ENCODE data around the gene PCP4L1.
"Not testable (repeated sequence)": the region's sequence is repeated elsewhere in the genome, so short reads cannot be mapped to it uniquely, and the experiment has no call there.

Gene PCP4L1

DNA sequence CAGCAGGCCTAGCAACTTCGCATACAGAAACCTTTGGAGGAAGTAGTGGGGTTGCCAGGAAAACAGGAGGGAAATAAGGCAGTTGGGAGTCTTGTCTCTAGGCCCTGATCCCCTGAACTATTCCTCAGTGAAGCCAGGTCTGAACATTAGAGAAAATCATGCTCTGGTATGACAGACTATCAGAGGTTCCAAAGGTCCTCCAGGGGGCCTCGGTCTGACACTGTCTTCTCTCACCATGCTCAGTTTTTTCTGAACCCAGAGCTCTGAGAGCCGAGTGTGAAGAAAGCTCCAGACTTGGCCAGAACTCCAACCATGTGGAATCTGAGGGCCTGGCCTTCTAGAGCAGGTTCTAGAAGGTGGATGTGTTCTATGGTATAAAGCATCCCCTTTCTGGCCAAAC lies 28.6 kb upstream of the PCP4L1 start:
- no peak for DNase-seq

DNA sequence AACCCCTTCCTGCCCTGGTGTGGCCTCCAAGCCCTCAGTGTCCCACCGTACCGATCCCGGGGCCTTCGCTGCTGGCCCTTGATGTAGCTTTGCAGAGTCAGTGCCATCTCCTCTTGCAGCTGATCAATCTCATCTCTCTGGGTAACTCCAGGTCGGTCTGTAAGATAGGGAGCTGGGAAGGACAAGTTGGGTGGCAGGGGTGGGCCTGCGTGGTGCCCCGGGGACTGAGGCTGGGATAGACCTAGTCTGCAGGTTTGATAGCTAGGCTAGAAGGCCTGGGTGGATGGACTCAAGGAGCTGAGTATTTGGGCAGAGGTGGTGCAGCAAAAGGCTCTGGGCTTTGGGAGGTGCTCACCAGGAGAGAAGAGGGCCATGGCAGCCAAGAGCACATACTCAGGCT lies 27.8 kb upstream of the PCP4L1 start:
- DNase-seq = no peak

DNA sequence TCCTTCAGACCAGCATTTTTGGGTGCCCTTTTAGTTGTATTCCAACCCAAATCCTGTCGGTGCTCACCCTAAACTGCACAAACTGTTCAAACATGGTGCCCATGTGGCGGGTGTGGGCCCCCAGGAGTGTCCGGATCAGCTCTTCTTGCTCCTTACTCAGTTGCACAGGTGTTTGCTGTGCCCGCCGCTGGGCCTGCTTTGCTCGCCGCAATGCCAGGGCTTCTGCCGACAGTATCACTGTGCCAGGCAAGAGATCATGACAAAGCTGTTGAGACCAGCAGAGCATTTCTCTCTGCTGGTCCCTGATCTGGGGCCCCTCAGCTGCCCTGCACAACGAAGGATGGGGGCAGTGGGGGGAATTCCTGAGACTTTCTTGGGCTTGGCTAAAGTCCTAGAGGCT lies 25.4 kb upstream of the PCP4L1 start:
- DNase-seq = no peak

DNA sequence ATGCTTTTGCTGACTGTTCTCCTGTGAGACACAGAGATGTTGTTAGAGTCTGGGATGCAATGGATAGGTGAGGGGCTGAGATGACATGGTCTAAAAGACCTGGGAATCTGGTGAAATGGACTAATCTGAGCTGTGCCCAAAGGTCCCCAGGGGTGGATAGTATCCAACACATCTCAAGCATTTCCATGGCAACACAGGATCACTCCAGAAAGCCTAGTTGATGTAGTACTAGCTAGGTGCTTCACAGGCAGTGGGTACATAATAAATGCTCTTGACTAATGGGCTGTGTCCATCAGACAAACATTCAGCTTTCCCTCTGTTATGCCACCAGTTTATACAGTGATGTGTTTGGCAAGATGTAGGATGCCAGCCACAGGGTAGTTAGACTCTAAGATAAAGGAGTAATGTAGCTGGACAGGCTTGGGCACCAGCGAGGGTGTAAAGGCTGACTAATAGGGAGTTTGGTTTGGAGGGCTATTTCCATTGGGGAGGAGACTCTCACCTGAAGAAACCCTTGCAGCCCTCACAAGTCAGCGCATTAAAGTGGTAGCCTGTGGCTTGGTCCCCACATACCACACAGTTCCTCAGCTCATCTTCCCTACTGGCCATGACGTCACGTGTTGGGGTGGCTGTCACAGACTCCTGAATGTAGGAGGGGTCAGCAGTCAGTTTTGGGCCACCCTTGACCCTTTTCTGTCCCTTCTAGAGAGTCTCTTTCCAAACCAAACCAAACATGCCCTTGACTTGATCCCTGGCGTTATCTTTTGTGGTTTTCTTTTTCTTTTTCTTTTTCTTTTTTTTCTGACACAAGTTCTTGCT lies 22.4 kb upstream of the PCP4L1 start:
- DNase-seq = no peak

DNA sequence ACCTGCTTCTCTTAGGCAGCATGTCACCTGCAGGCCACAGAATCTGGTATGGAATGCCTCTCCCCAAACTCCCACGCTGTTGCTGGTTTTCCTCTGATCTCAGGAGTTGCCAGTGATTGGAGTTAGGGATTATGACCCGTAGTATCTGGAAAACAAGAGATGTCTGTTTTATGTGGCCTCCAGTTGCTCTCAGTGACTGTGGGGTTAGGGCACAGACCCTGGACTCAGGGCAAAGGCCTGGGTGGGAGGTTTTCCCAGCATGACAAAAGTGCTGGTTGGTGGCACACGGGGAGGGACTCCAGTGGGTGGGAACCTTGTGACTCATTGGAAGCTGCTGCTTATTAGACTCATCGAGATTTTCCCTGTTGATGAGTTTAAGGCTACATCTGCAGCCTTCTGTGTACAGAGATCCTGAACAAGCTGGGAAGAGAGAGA lies 20.5 kb upstream of the PCP4L1 start, which contains the start of gene NR1I3:
Gene NR1I3 (minus strand): TSS at position 165 of the 435 bp plus-strand sequence. CDS start 1,638 bp downstream, outside the sequence.
- no peak for DNase-seq

DNA sequence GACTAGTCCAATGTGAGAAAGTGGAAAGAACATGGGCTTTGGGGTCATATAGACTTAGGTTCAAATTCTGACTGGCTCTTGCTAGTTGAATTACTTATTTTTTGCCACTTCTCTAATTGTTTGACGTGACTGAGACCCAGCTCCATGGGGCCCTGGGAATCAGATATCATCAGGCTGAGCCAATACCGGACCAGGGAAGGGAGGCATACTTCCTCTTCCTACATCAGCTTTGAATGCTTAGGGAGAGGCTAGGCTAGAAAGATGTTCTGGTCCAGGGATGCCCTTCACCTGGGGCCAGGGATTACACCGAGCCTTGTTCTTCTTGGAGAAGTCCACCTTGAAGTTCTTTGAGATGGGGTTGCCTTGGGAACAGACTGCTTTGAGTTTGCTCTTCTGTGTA lies 16.9 kb upstream of the PCP4L1 start:
- DNase-seq = no peak

DNA sequence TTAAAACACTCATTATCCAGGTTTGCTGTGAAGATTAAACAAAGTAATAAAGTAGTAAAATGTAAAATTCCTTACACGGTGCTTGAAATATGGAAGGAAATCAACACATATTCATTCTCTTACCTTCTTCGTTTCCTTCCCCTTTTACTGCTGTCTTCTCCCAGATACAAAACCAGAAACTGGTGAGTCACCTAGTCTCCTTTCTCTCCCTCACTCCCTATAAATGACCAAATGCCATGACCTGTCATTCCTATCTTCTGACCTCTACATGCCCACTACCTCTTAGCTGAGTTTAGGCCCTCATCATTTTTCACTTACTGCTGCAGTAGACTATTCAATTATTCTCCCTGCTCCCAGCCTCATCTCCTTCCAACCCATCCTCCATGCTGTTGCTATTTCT lies 16.2 kb upstream of the PCP4L1 start:
- DNase-seq = no peak

DNA sequence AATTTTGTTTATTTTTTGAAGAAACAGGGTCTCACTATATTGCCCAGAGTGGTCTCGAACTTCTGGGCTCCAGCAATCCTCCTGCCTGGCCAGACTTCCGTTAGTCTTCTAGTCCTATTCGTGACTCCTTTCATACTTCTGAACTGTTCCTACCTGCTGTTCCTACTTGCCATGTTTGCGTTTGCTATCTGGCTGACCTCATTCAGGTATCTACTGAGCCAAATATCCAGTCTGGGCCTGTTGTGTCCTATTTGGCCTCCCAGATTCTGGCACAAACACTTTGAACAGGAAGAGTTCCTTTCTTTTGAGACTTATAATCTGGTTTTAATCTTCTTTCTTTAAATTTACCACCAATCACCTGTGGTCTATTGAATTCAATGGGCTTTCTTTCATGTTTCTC lies 13.7 kb upstream of the PCP4L1 start:
- no peak for DNase-seq

DNA sequence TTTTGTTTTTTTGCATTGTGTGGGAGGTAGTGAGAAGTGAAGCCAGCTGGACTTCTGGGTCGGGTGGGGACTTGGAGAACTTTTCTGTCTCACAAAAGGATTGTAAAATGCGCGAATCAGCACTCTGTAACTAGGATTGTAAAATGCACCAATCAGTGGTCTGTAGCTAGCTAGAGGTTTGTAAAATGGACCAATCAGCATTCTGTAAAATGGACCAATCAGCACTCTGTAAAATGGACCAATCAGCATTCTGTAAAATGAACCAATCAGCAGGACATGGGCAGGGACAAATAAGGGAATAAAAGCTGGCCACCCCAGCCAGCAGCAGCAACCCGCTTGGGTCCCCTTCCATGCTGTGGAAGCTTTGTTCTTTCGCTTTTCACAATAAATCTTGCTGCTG lies 8.4 kb upstream of the PCP4L1 start:
- DNase-seq = not testable (repeated sequence)

DNA sequence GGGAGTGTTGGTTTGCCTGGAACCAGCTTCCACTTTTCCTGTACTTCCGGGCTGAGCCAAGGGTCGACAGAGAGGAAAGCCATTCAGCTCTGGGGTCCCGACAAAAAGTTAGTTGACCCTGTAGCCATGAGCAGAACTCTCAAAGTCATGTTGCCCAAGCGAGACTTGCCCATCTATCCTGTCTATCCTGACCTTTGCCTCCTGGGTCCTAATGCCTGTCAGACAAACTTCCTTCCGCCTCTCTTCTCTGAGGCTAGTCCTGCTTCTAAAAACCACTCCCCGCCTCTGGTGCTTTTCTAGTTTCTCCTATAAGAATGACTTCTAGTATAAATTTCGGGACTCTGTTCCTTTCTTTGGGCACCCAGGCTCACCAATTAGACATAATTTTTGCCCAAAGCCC lies 7.7 kb upstream of the PCP4L1 start:
- no peak for DNase-seq

DNA sequence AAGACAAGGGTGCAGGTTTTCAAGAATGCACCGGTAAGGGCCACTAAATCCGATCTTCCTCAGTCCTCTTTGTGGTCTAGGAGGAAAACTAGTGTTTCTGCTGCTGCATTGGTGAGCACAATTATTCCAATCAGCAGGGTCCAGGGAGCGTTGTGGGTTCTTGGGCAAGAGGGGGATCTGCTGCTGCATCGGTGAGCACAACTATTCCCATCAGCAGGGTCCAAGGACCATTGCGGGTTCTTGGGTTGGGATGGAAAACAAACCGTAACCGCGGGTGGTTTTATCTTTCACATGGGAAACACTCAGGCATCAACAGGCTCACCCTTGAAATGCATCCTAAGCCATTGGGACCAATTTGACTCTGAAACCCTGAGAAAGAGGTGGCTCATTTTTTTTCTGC lies 7.0 kb upstream of the PCP4L1 start:
- no peak for DNase-seq

DNA sequence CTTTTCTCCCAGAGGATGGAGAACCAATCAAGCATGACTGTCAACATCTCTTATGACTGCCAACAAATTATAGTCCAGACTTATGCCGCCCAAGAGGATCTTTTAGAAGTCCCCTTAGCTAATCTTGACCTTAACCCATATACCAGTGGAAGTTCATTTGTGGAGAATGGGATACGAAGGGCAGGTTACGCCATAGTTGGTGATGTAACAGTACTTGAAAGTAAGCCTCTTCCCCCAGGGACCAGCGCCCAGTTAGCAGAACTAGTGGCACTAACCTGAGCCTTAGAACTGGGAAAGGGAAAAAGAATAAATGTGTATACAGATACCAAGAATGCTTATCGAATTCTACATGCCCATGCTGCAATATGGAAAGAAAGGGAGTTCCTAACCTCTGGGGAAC lies 3.2 kb upstream of the PCP4L1 start:
- not testable (repeated sequence) for DNase-seq

DNA sequence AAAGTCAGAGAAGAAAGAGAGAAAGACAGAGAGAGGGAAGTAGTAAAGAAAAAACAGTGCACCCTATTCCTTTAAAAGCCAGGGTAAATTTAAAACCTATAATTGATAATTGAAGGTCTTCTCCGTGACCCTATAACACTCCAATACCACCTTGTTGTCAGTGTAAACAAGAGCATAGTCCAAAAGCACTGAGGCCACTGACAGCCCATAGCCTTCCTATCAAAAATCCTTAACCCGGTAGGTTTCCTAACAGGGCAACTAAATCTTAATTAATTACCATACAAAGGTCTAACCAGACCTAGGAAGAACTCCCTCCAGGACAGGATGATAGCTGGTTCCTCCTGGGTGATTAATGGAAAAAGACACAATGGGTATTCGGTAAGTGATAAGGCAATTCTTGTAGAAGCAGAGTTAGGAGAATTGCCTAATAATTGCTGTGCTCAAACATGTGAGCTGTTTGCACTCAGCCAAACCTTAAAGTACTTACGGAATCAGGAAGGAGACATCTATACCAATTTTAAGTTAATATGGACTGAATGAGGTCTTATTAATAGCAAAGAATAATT lies 2.5 kb upstream of the PCP4L1 start:
- DNase-seq = not testable (repeated sequence)

DNA sequence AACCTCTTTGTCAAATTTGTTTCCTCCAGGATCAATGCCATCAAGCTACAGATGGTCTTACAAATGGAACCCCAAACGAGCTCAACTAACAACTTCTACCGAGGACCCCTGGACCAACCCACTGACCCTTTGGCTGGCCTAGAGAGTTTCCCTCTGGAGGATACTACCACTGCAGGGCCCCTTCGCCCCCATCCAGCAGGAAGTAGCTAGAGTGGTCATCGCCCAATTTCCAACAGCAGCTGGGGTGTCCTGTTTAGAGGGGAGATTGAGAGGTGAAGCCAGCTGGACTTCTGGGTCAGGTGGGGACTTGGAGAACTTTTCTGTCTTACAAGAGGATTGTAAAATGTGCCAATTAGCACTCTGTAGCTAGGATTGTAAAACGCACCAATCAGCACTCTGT lies 1.4 kb upstream of the PCP4L1 start:
- DNase-seq = peak; percentile 21

DNA sequence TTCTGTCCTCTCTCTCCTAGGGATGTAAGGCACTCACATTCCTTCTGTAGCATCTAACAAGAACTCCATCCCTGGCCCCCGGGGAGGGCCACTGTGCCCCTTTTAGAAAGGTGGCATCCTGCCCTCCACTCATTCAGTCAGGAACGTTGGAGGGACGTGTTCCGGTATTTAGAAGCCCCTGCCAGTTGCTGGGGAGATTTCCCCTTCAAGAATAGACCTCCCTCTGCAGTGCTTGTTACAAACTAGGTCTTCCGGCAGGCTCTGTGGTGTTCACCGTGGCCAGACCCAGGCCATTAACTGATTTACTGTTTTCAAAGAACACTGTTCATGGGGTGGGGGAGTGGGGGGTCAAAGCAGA lies 779 bp downstream of the PCP4L1 start:
- DNase-seq = no peak

DNA sequence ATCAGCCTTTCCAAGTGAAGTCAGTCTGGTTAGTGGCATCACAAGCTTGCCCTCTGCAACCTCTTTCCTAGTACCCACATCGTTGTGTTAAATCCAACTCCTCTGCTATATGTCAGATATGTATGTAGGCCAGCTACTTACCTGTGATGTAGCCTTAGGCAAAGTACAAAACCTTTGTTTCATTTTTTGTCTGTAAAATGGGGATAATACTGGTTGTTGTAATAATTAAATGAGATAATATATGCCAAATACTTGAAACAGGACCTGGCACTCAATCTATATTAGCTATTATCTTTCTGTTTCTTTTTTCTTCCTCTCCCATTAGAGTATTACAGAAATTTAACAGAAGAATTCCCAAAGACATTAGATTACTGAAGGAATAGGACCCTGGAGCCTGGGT lies 1.2 kb downstream of the PCP4L1 start:
- no peak for DNase-seq

DNA sequence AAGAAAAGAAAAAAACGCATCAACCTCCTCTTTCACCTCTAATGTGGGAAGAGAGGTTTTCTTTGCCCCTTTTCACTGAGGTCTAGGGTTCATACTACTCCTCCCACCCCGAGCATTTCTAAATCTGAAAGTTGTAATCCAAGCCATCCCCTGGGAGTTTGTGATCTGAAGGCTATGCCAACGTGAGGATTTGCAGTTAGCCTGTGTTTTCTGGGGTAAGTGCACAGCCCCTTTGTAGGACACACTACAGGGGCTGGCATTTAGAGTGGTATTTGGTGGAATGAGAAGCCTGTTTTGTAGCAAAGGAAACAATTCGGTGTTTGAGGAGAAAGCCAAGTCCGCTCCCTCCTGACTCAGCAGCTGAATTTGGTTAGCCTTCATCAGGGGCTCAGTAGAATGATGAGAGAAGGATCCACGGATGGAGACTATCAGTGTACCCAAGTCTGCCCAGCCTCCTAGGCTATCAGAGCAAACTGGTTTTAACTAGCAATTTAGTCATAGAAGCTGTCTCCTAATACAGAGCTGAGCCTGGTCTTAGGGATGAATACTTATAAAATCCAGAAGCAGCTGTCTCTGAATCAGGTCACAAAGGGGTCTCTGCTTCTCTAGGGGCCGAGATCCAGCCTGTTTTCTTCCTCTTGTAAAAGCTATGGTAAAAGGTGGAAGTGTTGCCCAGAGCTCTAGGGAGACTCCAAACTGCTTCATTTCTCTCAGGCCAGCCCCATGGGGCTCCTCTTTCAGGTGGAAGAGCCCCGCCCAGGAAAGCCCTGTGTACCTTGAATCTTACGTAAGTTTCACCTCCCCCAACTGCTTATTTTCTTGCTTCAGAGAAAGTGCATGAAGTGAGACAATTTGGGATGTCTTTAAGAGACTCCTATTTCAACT lies 2.1 kb downstream of the PCP4L1 start:
- no peak for DNase-seq

DNA sequence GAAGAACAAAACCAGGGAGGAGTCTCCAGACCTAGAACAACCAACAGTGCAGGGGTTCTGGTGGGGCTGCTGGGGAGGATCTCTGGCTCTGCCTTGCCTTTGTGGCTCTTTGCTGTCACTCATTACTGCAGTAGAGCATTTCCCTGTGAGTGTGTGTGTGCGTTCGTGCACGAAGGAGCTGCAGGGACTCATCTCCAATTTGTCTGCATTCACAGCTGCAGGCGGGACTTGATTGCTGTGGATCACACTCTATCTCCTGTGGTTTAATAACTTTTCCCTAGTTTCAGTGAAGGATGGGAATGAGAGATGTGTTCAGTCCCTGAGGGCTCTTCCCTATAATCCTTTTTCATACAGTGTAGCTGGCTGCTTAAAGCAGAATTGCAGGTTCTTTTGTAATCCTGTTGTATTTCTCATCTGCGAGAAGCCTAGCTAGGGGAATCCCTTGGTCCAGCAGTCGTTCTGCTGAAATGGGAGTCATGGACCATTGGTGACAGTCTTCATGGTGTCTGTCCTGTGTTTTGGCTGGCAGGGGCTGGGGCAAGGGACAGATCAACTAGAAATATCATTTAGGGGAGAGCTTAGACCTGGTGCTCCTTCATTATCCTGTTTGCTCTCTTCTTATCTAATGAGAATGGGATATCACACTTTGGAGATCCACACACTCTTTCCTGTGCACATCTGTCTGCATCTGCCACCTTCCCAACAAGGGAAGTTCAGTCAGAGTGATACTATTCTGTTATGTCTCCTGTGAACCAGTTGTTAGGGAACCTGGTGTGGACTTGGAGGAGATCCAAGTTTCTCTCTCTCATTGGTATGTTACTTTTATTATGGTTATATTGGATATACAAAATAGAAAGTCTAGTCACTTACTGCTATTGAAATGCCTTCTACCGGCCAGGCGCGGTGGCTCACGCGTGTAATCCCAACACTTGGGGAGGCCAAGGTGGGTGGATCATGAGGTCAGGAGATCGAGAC lies 3.0 kb downstream of the PCP4L1 start:
- no peak for DNase-seq

DNA sequence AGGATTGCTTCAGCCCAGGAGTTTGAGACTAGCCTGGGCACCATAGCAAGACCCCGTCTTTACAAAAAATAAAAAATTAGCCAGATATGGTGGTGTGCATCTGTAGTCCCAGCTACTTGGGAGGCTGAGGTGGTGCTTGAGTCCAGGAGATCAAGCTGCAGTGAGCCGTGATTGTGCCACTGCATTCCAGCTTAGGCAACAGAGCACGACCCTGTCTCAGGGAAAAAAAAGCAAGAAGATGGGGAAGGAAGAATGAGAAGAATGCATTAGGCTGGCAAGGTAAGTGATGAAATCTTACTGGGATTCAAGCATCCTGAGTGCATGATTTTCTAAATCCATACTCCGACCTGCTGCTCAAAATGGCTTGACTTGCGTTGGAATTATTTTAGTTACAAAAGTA lies 6.8 kb downstream of the PCP4L1 start:
- no peak for DNase-seq

DNA sequence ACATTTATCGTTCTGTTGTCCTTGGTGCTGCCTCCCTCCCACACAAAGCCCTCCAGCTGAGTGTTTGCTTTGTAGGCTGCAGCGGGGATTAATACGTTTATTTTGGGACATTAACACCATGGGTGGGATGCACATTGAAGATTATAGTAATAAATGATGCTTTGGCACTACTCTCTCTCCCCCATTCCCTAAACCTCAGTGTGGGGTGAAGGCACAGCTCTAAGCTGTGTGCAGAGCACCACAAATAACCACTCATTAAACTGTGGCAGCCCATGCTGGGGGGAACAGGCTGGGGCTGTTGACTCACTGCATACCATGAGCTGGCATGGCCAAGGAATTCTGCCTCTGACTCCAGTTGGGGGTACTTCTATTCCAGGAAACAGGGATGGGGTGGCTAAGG lies 7.7 kb downstream of the PCP4L1 start:
- DNase-seq = no peak

DNA sequence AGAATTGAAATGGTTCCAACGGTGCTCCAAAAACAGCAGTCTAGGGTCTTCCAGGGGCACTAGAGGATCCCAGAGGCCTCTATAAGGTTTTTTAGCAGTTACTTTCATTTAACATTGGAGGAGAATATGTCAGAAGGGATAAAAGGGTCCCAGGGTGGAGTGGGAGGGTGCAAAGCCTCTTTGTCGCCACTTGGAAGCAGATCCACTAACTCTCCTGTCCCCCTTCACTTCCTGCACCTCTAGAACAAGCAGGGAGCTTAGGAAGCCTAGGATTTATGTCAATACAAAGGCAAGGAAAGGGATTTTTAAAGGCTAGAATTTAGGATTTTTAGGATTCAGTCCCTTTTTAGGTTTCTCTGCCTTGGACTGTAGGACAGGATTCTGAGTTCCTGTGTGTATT lies 8.3 kb downstream of the PCP4L1 start:
- no peak for DNase-seq

DNA sequence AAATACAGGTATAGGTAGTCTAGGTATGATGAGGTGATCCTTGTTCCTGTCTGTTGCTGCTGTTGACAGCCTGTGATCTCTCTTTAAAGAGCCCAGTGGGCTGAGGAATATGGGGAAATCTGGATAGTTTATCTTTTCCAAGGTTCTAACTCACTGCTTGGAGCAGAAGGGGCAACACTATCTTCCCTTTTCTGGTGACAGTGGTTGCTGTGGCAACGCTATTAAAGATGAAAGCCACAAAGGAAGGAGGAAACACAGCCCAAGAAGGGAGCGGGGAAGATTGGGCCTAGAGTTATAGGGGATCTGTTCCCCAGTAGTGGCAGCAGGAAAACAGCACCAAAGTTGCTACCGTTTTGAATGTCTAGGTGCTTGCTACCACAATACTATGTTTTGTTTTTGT lies 8.8 kb downstream of the PCP4L1 start:
- no peak for DNase-seq

DNA sequence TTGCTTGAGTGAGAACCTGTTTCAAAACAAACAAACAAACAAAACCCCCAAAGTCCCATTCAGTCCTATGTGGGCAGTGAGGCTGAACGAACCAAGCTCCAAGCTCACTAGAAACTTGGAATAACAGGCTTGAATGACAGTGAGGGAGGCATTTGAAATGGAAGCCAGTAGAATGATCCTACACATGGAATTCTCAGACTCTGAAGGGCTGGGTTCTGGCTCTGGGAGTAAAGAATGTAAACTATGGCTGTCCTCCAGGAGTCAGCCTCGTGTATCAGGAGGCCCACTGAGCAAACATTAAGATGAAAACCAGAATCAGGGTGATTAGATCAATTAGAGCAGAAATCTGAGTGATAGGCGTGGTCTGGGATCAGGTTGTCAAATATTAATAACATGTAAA lies 14.9 kb downstream of the PCP4L1 start:
- no peak for DNase-seq
